ENCODE results near the gene G6PC1. TPM values are rescaled to one million over a fixed set of nuclear protein-coding genes. Genes with fewer than 3 reads are reported as not detected.

Gene G6PC1
- total RNA-seq, 1 donor from 2014 or later = not detected

GRCh38 chr17:42946812-42947211 lies 46.2 kb downstream of the G6PC1 start:
- Histone ChIP-seq H2AFZ (replicated peaks) (no peak overlapping the region), H3K4me1 (no peaks in the 10 kb centered on the region), H3K27ac (no peak overlapping the region), H3K36me3 (no peaks in the 10 kb centered on the region), H3K27me3 (no peaks in the 10 kb centered on the region), H3F3A (ENCODE audit: low read depth) (no peaks in the 10 kb centered on the region), H3K9ac (peak overlapping the region; percentile 27), H3K4me2 (no peak overlapping the region), H4K20me1 (ENCODE audit: low read depth) (no peaks in the 10 kb centered on the region), H3K4me3 (no peak overlapping the region), H3K9me3 (ENCODE audit: low read depth) (no peaks in the 10 kb centered on the region), H3K79me2 (ENCODE audit: low read depth) (no peaks in the 10 kb centered on the region)
- Mint-ChIP-seq H3K27ac (peak overlapping the region; percentile 82), H3K9me3 (no peaks in the 10 kb centered on the region), H3K27me3 (ENCODE audit: insufficient read depth, low read depth) (no peaks in the 10 kb centered on the region), H3K4me1 (no peaks in the 10 kb centered on the region), H3K4me3 (no peak overlapping the region), H3K36me3 (peaks cover 6% of the 10 kb centered on the region)
- DNase-seq (ENCODE audit: low spot score) = no peak
- TF ChIP-seq CTCF (IDR thresholded peaks at IDR 0.05) (no peak), EZH2phosphoT487 (IDR thresholded peaks at IDR 0.05) (no peak), EZH2 (IDR thresholded peaks at IDR 0.05) (no peak)

- Histone ChIP-seq H3K4me3 (no peak overlapping the region), H3K9ac (no peak overlapping the region), H3K4me1 (no peaks in the 10 kb centered on the region), H3K4me2 (no peak overlapping the region), H2AFZ (replicated peaks) (no peak overlapping the region), H3K27me3 (no peaks in the 10 kb centered on the region), H3K36me3 (no peaks in the 10 kb centered on the region), H3F3A (ENCODE audit: low read depth) (no peaks in the 10 kb centered on the region), H3K79me2 (ENCODE audit: low read depth) (no peaks in the 10 kb centered on the region), H3K9me3 (ENCODE audit: low read depth) (no peaks in the 10 kb centered on the region), H4K20me1 (ENCODE audit: low read depth) (no peaks in the 10 kb centered on the region), H3K27ac (no peak overlapping the region)
- H3K36me3 Mint-ChIP-seq = peaks cover 19% of the 10 kb centered on the region
- no peaks in the 10 kb centered on the region for H3K9me3 Mint-ChIP-seq
- DNase-seq (ENCODE audit: low spot score) = no peak
- no peaks in the 10 kb centered on the region for H3K27me3 Mint-ChIP-seq (ENCODE audit: insufficient read depth, low read depth)
- H3K27ac Mint-ChIP-seq = no peak overlapping the region
- no peak overlapping the region for H3K4me3 Mint-ChIP-seq
- TF ChIP-seq EZH2 (IDR thresholded peaks at IDR 0.05) (no peak), EZH2phosphoT487 (IDR thresholded peaks at IDR 0.05) (no peak), CTCF (IDR thresholded peaks at IDR 0.05) (no peak)
- no peaks in the 10 kb centered on the region for H3K4me1 Mint-ChIP-seq
Measured at GRCh38 chr17:42950044-42950783, 49.6 kb downstream of the G6PC1 start.

Small RNA genes lying within 50 kb of the gene (small RNA-seq; reads per million reads assigned to genes)
- gene RF00561 (not detected), gene RNU6-287P (not detected)

Other genes starting within 250 kb of the G6PC1 start
- gene TUBG2, start 241.5 kb upstream of the G6PC1 start, total RNA-seq (ENCODE audit: low replicate concordance) = 12.8 and 19.6 TPM in 2 replicates
- gene PLEKHH3, start 223.8 kb upstream of the G6PC1 start, total RNA-seq (ENCODE audit: low replicate concordance) = 3.4 and 22.8 TPM in 2 replicates
- 1.6 TPM in 1 of 2 replicates, not detected in the other for gene CCR10, start 219.0 kb upstream of the G6PC1 start, total RNA-seq (ENCODE audit: low replicate concordance)
- 15.1 and 29.7 TPM in 2 replicates for gene CNTNAP1, start 218.3 kb upstream of the G6PC1 start, total RNA-seq (ENCODE audit: low replicate concordance)
- gene EZH1, start 155.8 kb upstream of the G6PC1 start, total RNA-seq (ENCODE audit: low replicate concordance) = 47.1 and 48.5 TPM in 2 replicates
- 0.51 and 5.8 TPM in 2 replicates for gene RAMP2, start 139.6 kb upstream of the G6PC1 start, total RNA-seq (ENCODE audit: low replicate concordance)
- gene VPS25, start 127.3 kb upstream of the G6PC1 start, total RNA-seq (ENCODE audit: low replicate concordance) = 77.5 and 114 TPM in 2 replicates
- 0.12 TPM in 1 of 2 replicates, not detected in the other for gene WNK4, start 120.2 kb upstream of the G6PC1 start, total RNA-seq (ENCODE audit: low replicate concordance)
- gene COA3, start 102.1 kb upstream of the G6PC1 start, total RNA-seq (ENCODE audit: low replicate concordance) = 61.2 and 74.5 TPM in 2 replicates
- gene CNTD1, start 101.9 kb upstream of the G6PC1 start, total RNA-seq (ENCODE audit: low replicate concordance) = 0.06 TPM in 1 of 2 replicates, not detected in the other
- gene BECN1, start 76.5 kb upstream of the G6PC1 start, total RNA-seq (ENCODE audit: low replicate concordance) = 42.1 and 54.3 TPM in 2 replicates
- 106 and 108 TPM in 2 replicates for gene PSME3, start 67.4 kb upstream of the G6PC1 start, total RNA-seq (ENCODE audit: low replicate concordance)
- 1.2 and 2.1 TPM in 2 replicates for gene AOC2, start 56.2 kb upstream of the G6PC1 start, total RNA-seq (ENCODE audit: low replicate concordance)
- gene AOC3, start 49.6 kb upstream of the G6PC1 start, total RNA-seq (ENCODE audit: low replicate concordance) = 0.90 TPM in 1 of 2 replicates, not detected in the other
- 23.7 and 36.5 TPM in 2 replicates for gene AARSD1, start 63.7 kb downstream of the G6PC1 start, total RNA-seq (ENCODE audit: low replicate concordance)
- gene PTGES3L, start 79.3 kb downstream of the G6PC1 start, total RNA-seq (ENCODE audit: low replicate concordance) = 2.6 and 7.7 TPM in 2 replicates
- gene RUNDC1, start 79.8 kb downstream of the G6PC1 start, total RNA-seq (ENCODE audit: low replicate concordance) = 11.4 and 12.6 TPM in 2 replicates
- 1,535 and 1,934 TPM in 2 replicates for gene RPL27, start 97.6 kb downstream of the G6PC1 start, total RNA-seq (ENCODE audit: low replicate concordance)
- gene IFI35, start 106.0 kb downstream of the G6PC1 start, total RNA-seq (ENCODE audit: low replicate concordance) = 0.96 TPM in 1 of 2 replicates, not detected in the other
- 94.7 and 185 TPM in 2 replicates for gene VAT1, start 121.6 kb downstream of the G6PC1 start, total RNA-seq (ENCODE audit: low replicate concordance)
- gene RND2, start 124.4 kb downstream of the G6PC1 start, total RNA-seq (ENCODE audit: low replicate concordance) = 35.0 and 46.0 TPM in 2 replicates
- 54.0 and 77.3 TPM in 2 replicates for gene BRCA1, start 224.6 kb downstream of the G6PC1 start, total RNA-seq (ENCODE audit: low replicate concordance)